Inflammatory macrophage (primary cell): ENCODE data around the gene MED17.

Source experiments
- DNase-seq, 2 donors: peaks; one replicate each; pipeline ENCODE4 v3.0.0-alpha.2; 2020 to 2022

Gene MED17

DNA sequence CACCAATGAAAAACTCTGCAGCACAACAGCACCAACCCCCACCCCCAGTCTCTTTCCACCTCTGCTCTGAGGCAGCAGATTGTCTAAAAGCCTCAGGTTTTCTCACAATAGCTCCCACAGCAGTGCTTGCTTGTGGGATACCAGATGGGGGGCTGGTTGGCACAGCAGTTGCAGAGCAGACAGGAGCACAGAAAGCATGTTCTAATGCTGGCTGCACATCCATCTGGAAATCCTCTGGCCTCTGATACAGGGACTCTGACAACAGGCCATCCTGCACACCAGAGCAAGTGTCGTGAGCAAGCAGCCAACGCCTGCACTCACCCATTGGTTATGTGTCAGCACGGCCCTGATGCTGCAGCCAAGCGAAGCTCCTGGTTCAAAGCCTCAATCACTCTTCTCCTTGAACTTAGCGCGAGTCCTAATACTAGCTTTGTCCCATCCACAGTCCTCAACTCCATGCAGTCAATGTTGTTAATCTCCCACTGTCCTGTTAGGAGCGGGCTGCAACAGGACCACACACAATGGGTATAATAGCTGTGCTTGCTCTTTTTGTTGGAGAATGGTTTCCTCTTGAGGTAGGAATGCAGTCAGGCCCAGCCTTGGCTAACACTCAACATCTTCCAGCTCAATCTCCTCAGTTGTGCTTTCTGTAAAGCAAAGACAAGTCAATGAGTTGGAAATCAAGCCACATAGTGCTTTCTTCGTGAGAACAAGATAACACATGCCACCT, 36.0 kb downstream of the MED17 start:
- no peak for DNase-seq

DNA sequence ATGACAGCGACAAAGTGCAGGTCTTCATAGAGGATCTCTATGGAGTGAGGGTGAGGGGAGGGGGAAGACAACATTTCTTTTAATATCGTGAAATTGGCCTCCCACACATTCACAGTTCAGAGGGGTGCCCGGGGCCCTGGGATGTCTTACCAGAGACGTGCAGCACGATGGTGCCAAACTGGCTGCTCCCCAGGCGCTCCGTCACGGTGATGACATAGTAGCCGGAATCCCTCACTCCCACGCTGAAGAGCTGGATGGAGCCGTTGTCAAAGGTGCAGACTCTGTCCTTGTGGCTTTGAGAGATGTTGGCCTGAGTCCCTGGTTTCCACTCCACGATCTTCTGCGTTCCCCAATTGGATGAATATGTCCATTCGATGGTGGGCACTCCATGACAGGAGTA, 36.8 kb downstream of the MED17 start:
- DNase-seq, result no peak

DNA sequence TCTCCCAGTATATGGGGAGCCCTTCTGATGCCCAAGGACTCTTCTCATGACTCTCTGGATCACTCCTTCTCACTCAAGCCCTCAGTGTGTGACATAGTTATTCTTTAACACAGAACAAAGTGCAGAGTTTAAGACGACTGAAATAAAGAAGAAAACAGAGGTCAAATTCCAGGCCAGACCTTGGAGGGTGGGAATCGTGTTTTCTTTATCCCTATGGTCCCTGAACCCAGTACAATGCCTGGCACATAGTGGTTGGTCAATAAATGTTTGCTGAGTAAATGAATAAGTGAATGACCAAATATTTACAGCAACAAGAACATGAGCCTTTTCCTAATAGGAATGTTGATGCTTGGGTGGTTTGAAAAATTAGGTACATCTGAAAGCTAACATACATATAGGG, 37.5 kb downstream of the MED17 start:
- DNase-seq, result no peak

- DNase-seq, result no peak
Observed at GRCh38 chr11:93822359-93822758, 38.3 kb downstream of the MED17 start.

DNA sequence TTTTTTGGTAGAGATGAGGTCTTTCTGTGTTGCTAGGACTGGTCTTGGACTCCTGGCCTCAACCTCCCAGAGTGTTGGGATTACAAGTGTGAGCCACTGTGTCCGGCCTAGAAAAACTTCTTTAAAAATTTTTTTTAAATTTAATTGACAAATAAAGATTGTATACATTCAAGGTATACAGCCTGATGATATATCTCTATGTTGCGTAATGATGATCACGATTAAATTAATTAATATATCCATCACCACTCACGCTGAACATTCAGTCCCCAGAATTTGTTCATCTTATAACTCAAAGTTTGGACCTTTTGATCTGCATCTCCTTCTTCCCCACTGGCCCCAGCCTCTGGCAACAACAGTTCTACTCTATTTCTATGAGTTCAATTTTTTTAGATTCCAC, 39.1 kb downstream of the MED17 start:
- no peak for DNase-seq

- no peak for DNase-seq
Observed at GRCh38 chr11:93827363-93827762, 43.3 kb downstream of the MED17 start.

- no peak for DNase-seq
Observed at GRCh38 chr11:93829598-93829997, 45.5 kb downstream of the MED17 start.

DNA sequence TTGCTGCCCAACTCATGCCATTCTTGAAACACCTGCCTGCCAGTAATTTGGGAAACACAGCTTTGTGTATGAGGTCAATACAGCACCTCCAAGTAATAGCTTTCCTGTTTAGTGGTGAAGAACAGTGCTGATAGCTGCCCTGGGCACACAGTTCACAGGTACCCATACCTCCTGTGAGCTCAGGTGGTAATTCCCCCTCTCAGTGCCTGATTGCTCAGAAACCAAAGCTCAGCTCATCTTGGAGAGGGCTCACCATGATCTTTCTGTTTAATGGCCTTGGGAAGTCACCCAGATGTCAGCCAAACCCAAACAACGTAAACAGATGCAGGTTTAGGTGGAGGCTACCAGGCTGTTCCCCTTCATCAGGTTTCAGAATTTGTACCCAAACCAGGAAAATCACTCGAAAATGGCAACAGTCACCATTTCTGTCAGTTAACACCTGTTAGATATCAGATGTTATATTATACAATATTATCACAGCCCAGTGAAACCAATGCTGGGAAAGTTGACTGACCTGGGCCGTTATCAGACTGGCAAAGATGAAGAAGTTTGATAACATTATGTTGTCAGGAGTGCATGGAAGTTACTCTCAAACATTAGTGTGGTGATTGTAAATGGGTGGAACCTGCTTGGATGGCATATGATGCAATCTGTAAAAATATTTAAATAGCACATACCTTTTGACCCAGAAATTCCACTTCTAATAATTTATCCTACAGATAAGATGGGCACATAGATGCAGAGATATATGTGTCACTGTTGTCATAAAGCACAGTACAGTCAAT, 47.5 kb downstream of the MED17 start:
- no peak for DNase-seq

DNA sequence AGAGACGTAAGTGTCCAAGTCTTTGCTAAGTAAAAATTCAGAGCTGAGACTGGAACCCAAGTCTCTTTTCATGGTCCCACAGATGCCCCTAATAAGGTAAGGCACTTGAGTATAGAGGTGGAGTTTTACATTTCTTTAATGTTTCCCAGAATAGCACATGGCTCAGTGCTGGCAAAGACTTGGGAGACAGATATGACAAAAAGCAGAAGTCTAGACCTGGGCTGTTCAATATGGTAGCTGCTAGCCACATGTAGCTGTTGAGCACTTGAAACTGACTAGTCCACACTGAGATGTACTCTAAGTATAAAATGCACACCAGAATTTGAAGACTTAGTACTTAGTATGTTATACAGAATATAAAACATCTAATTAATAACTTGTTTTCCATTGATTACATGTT, 48.7 kb downstream of the MED17 start:
- DNase-seq, result no peak

- no peak for DNase-seq
Observed at GRCh38 chr11:93838967-93839366, 54.9 kb downstream of the MED17 start.

DNA sequence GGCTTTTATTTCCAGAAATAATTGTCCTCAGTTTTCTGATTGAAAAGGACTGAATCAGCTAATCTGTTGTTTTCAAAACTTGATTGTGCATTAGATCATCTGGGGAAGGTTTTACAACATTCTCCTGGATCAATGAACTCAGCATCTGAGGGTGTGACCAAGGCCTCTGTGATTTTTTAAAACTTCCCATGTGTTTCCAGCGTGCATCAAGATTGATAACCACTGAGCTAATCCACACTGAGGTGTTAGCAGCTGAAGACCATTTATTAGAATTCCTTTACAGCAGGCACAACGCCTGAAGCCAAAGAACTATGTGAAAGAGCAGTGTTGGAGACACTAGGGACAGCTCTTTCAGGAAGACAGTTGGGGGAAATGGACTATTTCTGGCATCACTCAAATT, 56.1 kb downstream of the MED17 start:
- DNase-seq, result no peak

DNA sequence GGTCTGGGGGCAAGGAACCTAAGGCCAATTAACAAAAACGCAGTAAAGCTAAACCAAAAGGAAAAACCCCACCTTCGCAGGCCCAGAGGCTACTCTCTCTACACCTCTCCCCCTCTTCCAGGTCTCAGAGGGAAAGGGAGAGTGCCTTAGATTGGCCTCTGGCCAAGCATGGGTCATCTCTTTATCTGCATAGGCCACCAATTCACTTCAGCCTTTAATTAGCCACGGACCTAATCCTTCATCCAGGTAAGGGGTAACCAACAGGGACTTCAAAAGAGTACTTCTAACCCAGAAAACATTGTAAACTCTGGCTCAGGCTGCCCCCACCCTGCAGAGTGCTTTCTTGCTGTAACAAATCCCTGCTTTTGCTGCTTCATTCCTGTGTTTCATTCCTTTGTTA, 56.9 kb downstream of the MED17 start:
- DNase-seq, result no peak

- DNase-seq, result no peak
Observed at GRCh38 chr11:93841446-93841845, 57.4 kb downstream of the MED17 start.

DNA sequence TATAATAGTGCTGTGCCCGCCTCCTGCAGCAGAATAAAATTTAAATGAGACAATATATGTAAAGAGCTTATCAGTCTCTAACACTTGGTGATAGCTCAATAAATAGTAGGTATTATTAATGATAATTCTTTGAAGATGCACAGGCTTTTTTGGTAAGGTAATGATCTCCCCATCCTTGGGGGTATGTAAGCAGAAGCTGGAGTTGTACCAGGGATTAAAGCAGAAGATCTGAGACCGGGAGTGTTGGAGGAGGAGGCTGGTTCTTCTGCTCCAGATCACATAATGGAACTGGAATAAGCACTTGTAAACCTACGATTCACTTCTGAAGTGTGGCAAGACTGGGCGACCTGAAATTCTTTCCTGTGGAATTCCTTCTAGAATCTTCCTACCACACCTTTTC, 58.0 kb downstream of the MED17 start:
- DNase-seq, result no peak

DNA sequence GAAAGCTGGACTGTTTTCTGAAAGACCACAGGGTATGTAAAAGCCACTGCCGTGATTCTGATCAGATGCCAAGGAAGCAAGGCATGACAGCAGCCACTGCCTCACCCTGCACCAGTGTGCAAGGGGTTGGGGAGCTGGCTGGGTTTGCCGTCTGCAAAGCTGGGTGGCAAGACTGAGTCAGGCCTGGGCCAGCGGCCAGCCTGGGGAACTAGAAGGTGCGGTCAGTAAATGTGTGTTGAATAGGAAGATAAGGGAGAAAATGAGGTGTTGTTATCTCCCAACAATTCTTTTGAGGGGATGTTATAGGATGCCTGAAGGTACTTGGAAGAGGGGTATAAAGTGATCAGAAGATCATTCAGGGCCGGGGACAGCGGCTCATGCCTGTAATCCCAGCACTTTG, 58.4 kb downstream of the MED17 start:
- no peak for DNase-seq

DNA sequence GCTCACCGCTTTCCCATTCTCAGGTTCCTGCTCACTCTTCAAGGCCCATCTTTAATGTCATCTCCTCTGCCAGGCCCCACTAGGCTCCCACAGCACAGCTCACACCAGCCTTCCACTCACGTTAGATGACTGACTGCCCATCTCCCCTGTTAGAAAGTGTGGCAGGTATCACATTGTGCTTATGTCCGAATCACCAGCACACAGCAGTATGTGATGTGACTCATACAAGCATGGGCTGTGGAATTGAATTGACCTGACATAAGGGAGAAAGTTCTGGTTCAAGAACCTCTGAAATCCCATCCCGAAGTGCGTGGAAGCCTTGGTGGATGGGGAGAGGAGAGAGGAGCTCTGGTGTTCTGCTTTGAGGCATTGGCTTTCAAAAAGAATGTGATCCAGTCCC, 59.8 kb downstream of the MED17 start:
- no peak for DNase-seq

- DNase-seq, result no peak
Observed at GRCh38 chr11:93844568-93844967, 60.5 kb downstream of the MED17 start.

DNA sequence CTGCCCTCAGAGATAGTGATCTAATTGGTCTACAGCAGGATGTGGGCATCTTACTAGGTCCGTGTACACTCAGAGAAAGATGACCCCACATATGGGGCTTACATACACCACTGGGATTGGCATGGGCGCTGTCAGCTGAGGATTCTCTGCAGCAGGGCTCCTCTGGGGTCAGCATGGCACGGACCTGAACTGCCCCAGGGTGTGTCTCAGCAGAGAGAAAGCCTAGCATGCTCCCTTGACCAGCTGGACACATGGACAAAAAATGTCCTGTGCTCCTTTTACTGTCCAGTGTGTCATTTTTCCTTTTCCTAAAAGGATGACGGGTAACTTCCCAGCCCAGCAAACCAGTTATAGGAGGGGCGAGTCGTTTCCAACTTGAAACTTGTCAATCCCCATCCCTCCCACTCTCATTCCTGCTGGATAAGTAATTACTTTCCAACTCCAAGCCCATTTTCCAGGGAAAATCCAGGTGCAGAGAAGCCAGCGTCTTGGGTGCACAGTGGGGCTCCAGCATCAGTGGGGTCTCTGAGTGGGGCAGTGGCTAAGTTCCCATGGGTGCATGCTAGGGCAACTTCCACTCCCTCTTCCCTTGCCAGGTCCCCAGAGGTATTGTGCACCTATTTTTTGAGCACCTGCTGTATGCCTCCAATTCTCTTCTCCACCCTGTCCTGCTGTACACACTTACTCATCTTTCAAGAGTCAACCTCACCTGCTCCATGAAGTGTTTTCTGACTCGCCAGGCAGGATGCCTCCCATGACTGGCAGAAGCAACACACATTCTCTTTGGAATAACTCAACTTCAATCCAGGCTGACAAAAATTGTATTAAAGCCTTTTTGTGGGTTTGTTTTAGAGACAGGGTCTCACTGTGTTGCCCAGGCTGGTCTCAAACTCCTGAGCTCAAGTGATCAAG, 61.4 kb downstream of the MED17 start:
- no peak for DNase-seq

GRCh38 chr11:93846411-93846810, 62.3 kb downstream of the MED17 start:
- DNase-seq, result no peak

- DNase-seq, result no peak
Observed at GRCh38 chr11:93849201-93849600, 65.1 kb downstream of the MED17 start.

DNA sequence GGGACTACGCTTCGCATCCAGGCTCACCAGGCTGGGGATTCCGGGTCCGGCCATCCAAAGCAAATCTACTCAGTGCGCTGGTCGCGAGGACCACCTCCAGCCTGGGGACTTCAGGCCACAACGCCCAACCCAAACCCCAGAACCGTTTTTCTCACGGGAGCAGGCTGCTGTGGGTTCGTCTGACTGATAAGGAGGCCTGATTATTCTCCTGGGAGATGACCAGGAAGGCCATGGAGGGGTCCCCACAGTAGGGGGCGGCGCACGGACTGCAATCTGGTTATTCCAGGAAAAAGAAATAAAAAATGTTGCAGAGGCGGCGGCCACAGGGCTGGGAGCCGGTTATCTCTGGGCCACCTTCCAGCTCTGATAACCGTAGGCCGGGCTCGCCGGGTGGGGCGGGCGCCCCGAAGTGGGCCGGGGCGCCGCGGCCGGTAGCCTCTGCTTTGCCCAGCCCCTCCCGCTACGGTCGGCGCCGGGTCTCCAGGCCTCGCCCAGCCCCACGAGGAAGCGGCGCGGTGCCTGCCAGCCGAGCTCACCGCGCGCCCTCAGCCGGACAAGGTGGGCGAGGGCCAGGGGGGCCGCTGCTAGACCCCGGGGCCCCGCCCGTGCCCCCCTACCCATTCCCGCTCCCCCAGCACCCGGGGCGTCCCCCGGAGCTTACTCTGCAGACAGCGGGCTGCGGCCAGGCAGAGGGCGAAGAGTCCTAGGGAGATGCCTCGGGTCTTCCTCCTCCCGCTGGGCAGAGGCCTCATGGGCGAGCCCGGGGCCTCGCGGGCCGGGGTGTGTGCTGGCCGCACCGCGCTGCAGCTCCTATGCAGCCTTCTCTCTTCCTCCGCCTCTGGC, 65.9 kb downstream of the MED17 start:
- no peak for DNase-seq

GRCh38 chr11:93850594-93851018, 66.5 kb downstream of the MED17 start, which contains the start of gene VSTM5:
VSTM5 (minus strand) TSS chr11:93850618; CDS start chr11:93850502, 116 bp downstream.
- DNase-seq, result no peak
